A673 (cell line): ENCODE data around the gene CRBN.
A peak's percentile ranks its signal among the peaks of the same experiment; 100 is the strongest.

Experiments used
- CTCF ChIP-seq: fragments of 300-800, 200-600 bp; sonication (generic); conservative IDR thresholded peaks from 2 replicates; pipeline ENCODE4 v1.5.1; 2017; ENCODE audit warnings: low read depth, mild to moderate bottlenecking, antibody characterized with exemption, low read length, moderate library complexity, mixed read lengths
- EZH2 ChIP-seq: fragments of 200-600 bp; sonication (generic); IDR thresholded peaks from 2 replicates; pipeline ENCODE4 v1.6.1; 2017; ENCODE audit warnings: borderline replicate concordance, low read depth, mild to moderate bottlenecking, mixed read lengths, antibody characterized with exemption, low read length; ENCODE audit not compliant: poor library complexity, severe bottlenecking

GRCh38 chr3:3179407-3180094 is at the start of gene CRBN:
- TF ChIP-seq CTCF (peak; percentile 99), EZH2 (no peak)
